Esophagus squamous epithelium (tissue), 5 donors: ENCODE data around the gene ELK3. TPM values are rescaled to one million over a fixed set of nuclear protein-coding genes. Genes with fewer than 3 reads are reported as not detected.

Experiments used
- DNase-seq: peaks from one replicate; lab custom pipeline; 2025; lab: John Stamatoyannopoulos, UW
- H3K27ac ChIP-seq, 4 donors: fragments of 200-600 bp; sonication (generic); one replicate each; pipeline ENCODE4 v1.5.1; 2016 to 2019; ENCODE audit warnings: mild to moderate bottlenecking in 1 of 4
- H3K27me3 ChIP-seq, 4 donors: fragments of 200-600 bp; sonication (generic); 1 replicate in 3 of 4; 2 replicates in 1 of 4; pipeline versions ENCODE4 v1.5.1 to v1.6.0; 2017 to 2021; ENCODE audit warnings: antibody characterized with exemption in 1 of 4
- H3K36me3 ChIP-seq, 3 donors: fragments of 200-600 bp; sonication (generic); one replicate each; pipeline ENCODE4 v1.5.1; 2016 to 2019
- H3K4me1 ChIP-seq, 3 donors: fragments of 200-600 bp; sonication (generic); one replicate each; pipeline ENCODE4 v1.5.1; 2017 to 2019
- H3K4me3 ChIP-seq, 4 donors: fragments of 200-600 bp; sonication (generic); 1 replicate in 3 of 4; 2 replicates in 1 of 4; pipeline ENCODE4 v1.5.1; 2016 to 2019; ENCODE audit warnings: mild to moderate bottlenecking in 2 of 4, moderate library complexity in 1 of 4
- H3K9me3 ChIP-seq, 3 donors: fragments of 200-600 bp; sonication (generic); one replicate each; pipeline ENCODE4 v1.5.1; 2016 to 2019
- POLR2A ChIP-seq, 4 donors: fragments of 450-650 bp; IDR thresholded peaks; one replicate each; pipeline ENCODE4 v1.6.1; 2017; ENCODE audit warnings: antibody characterized with exemption in 4 of 4, mild to moderate bottlenecking in 4 of 4, moderate library complexity in 3 of 4
- whole genome bisulfite sequencing, 2 donors: methylation state at CpG; one replicate each; pipeline ENCODE4 v1.1.5; 2018; 5-methylcytosine and 5-hydroxymethylcytosine counted together
- intact Hi-C: fragments of 100-400 bp; cut with DNase I; formaldehyde crosslinking; loops from one replicate; pipeline ENCODE4 v1.15.0; 2022
- total RNA-seq, 4 donors: library from RNA; depleted of rRNA; stranded (reverse); fragments of >200 nt; gene quantifications; one replicate each; pipeline ENCODE4 v1.1.0, GENCODE V29; 2016
- TF ChIP-seq, protein P1 (sequence below), 6 experiments: fragments of 450-650 bp in 4 of 6; fragments of 200-600 bp in 2 of 6; sonication (generic) in 2 of 6; IDR thresholded peaks; one replicate each; pipeline ENCODE4 v1.5.1; 2016 to 2019; ENCODE audit warnings: antibody characterized with exemption in 6 of 6, mild to moderate bottlenecking in 4 of 6, moderate library complexity in 4 of 6
- donor health status: DM: yes; HTN: yes; CAD: no.

ELK3 gene
- total RNA-seq, 4 donors from 2014 or later: 24.8 to 44.0 (median 34.8) TPM

DNA sequence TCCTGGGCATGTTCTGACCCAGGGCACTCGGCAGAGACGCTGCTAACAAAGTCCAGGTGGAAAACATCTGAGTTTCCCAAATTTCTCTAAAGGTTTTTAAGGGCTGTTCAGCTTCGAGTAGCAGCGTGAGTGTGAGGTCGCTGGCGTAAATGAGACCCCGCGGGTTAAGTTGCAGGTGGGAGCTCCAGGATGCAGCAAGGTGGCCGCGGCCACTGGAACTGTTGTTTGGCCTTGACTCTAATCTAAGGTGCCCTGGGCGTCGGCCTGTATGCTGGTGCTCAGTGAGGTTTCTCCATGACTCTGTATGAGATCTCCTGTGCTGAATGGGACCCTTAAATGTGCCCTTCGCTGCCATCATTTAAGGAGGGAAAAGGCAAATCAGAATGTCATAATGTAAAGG lies 50.7 kb downstream of the ELK3 start:
- H3K4me1 ChIP-seq: peaks cover 0 to 58% (median 31%) of the 10 kb centered on the region in 3 donors
- peaks cover 21 to 78% (median 23%) of the 10 kb centered on the region in 3 donors for H3K36me3 ChIP-seq
- no peaks in the 10 kb centered on the region for H3K27me3 ChIP-seq
- 80 to 81% methylated on average over 3 to 6 of the region's 13 CpGs for WGBS, 2 donors
- no peak overlapping the region for H3K4me3 ChIP-seq
- H3K9me3 ChIP-seq: no peaks in the 10 kb centered on the region
- no peak for DNase-seq
- intact Hi-C loops: no loop called here
- H3K27ac ChIP-seq: no peak overlapping the region
- no peak for TF ChIP-seq POLR2A (IDR thresholded peaks at IDR 0.05)
- TF ChIP-seq, protein P1, sequence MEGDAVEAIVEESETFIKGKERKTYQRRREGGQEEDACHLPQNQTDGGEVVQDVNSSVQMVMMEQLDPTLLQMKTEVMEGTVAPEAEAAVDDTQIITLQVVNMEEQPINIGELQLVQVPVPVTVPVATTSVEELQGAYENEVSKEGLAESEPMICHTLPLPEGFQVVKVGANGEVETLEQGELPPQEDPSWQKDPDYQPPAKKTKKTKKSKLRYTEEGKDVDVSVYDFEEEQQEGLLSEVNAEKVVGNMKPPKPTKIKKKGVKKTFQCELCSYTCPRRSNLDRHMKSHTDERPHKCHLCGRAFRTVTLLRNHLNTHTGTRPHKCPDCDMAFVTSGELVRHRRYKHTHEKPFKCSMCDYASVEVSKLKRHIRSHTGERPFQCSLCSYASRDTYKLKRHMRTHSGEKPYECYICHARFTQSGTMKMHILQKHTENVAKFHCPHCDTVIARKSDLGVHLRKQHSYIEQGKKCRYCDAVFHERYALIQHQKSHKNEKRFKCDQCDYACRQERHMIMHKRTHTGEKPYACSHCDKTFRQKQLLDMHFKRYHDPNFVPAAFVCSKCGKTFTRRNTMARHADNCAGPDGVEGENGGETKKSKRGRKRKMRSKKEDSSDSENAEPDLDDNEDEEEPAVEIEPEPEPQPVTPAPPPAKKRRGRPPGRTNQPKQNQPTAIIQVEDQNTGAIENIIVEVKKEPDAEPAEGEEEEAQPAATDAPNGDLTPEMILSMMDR (IDR thresholded peaks at IDR 0.05): no peak

DNA sequence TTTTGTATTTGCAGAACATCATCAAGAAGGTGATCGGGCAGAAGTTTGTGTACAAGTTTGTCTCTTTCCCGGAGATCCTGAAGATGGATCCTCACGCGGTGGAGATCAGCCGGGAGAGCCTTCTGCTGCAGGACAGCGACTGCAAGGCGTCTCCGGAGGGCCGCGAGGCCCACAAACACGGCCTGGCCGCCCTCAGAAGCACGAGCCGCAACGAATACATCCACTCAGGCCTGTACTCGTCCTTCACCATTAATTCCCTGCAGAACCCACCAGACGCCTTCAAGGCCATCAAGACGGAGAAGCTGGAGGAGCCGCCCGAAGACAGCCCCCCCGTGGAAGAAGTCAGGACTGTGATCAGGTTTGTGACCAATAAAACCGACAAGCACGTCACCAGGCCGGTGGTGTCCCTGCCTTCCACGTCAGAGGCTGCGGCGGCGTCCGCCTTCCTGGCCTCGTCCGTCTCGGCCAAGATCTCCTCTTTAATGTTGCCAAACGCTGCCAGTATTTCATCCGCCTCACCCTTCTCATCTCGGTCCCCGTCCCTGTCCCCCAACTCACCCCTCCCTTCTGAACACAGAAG lies 52.8 kb downstream of the ELK3 start:
- Histone ChIP-seq H3K4me3 (no peak overlapping the region), H3K4me1 (peaks cover 0 to 40% (median 23%) of the 10 kb centered on the region in 3 donors), H3K36me3 (peaks cover 23 to 82% (median 31%) of the 10 kb centered on the region in 3 donors), H3K9me3 (no peaks in the 10 kb centered on the region), H3K27me3 (no peaks in the 10 kb centered on the region), H3K27ac (no peak overlapping the region)
- TF ChIP-seq, protein P1 (IDR thresholded peaks at IDR 0.05): no peak
- no peak for TF ChIP-seq POLR2A (IDR thresholded peaks at IDR 0.05)
- 94 to 97% methylated on average over 24 of the region's 36 CpGs for WGBS, 2 donors
- intact Hi-C loops: no loop called here
- no peak for DNase-seq

DNA sequence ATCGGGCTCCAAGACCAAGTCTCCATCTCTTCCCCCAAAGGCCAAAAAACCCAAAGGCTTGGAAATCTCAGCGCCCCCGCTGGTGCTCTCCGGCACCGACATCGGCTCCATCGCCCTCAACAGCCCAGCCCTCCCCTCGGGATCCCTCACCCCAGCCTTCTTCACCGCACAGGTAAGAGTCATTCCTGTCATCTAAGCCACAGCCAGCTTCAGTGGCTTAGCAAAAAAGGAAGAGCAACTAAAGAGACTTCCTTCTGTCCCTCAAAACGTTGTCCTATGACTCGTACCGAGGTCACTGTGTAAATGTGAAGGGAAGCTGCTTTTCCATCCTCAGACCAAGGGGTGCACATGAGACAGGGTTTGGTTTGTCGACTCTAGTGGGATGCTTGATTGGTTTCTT lies 53.4 kb downstream of the ELK3 start:
- no peak overlapping the region for H3K27ac ChIP-seq
- peaks cover 0 to 34% (median 19%) of the 10 kb centered on the region in 3 donors for H3K4me1 ChIP-seq
- TF ChIP-seq POLR2A (IDR thresholded peaks at IDR 0.05): no peak
- TF ChIP-seq, protein P1 (IDR thresholded peaks at IDR 0.05): no peak
- H3K27me3 ChIP-seq: no peaks in the 10 kb centered on the region
- no peaks in the 10 kb centered on the region for H3K9me3 ChIP-seq
- intact Hi-C loops: no loop called here
- DNase-seq: no peak
- peaks cover 23 to 82% (median 31%) of the 10 kb centered on the region in 3 donors for H3K36me3 ChIP-seq
- 81 to 84% methylated on average over 13 of the region's 13 CpGs for WGBS, 2 donors
- H3K4me3 ChIP-seq: no peak overlapping the region

DNA sequence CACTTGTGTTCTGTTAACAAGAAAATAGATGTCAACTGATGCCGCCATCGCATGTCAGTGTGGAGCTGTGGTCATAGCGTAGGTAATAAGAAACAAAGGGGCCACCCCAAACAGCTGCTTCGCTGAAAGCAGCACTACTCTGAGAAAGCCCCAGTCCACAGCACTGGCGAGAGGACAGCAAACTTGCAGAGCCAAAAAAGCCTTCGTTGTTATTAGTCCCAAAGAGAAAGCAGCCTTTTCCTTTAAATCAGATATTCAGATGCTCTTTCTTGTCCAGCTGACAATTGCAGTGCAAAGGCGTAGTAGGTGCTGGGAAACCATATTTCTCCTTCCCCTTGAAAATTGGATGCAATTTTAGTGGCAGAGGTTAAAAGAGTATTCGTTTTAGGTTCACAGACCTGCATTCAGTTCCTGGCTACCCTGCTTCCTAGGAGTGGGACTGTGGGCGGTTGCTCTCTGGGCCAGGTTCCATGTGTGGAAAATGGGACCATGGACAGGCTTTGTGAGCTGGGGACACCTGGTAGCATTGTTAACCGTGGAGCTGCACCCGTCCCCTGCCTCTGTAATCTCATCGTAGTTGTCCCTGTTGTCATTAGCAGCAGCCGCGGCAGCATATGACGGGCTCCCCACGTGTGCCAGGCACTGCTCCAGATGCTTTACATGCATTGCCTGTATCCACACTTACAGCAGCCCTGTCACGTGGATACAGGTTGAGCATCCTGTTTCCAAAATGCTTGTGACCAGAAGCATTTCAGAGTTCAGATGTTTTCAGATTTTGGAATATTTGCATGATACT lies 54.2 kb downstream of the ELK3 start:
- DNase-seq: no peak
- no peak overlapping the region for H3K4me3 ChIP-seq
- no peaks in the 10 kb centered on the region for H3K27me3 ChIP-seq
- intact Hi-C loops: no loop called here
- H3K4me1 ChIP-seq: peaks cover 0 to 29% (median 15%) of the 10 kb centered on the region in 3 donors
- H3K36me3 ChIP-seq: peaks cover 23 to 82% (median 31%) of the 10 kb centered on the region in 3 donors
- H3K27ac ChIP-seq: peak overlapping the region in 2 of 4 donors; percentile 57 to 83
- WGBS, 2 donors: 82 to 87% methylated on average over 14 to 16 of the region's 17 CpGs
- no peak for TF ChIP-seq POLR2A (IDR thresholded peaks at IDR 0.05)
- TF ChIP-seq, protein P1 (IDR thresholded peaks at IDR 0.05): no peak
- H3K9me3 ChIP-seq: no peaks in the 10 kb centered on the region
